Type B pancreatic cell (in vitro differentiated cells): ENCODE data around the gene CFAP300. TPM values are rescaled to one million over a fixed set of nuclear protein-coding genes. Genes with fewer than 3 reads are reported as not detected.

Experiments
- DNase-seq: peaks from one replicate; pipeline ENCODE4 v3.0.0; 2021; ENCODE audit warnings: mixed read lengths; ENCODE audit not compliant: unreplicated experiment; ENCODE audit errors: extremely low spot score
- H3K27ac Mint-ChIP-seq: 2 replicates; pipeline ENCODE4 v1.8.0; 2021; ENCODE audit warnings: mild to moderate bottlenecking, mixed read lengths
- H3K27me3 Mint-ChIP-seq: 2 replicates; pipeline ENCODE4 v1.8.0; 2021; ENCODE audit warnings: mixed read lengths
- H3K36me3 Mint-ChIP-seq: 2 replicates; pipeline ENCODE4 v1.8.0; 2021; ENCODE audit warnings: mixed read lengths
- H3K4me1 Mint-ChIP-seq: one replicate; pipeline ENCODE4 v1.8.0; 2021; ENCODE audit warnings: mixed read lengths; ENCODE audit not compliant: unreplicated experiment
- H3K4me3 Mint-ChIP-seq: 2 replicates; pipeline ENCODE4 v1.8.0; 2021; ENCODE audit warnings: mild to moderate bottlenecking, mixed read lengths
- H3K9me3 Mint-ChIP-seq: 2 replicates; pipeline ENCODE4 v1.8.0; 2021; ENCODE audit warnings: mixed read lengths
- total RNA-seq: library from RNA; stranded (reverse); gene quantifications from 2 replicates; pipeline ENCODE4 v1.2.1, GENCODE V29; 2021; ENCODE audit warnings: low replicate concordance
- TF ChIP-seq, protein P1 (sequence below): fragments of 200-600 bp; sonication (generic); conservative IDR thresholded peaks from 2 replicates; pipeline ENCODE4 v1.5.0; 2021; ENCODE audit warnings: antibody characterized with exemption, mild to moderate bottlenecking

Gene CFAP300
- total RNA-seq, 1 donor from 2014 or later = 4.1 TPM

DNA sequence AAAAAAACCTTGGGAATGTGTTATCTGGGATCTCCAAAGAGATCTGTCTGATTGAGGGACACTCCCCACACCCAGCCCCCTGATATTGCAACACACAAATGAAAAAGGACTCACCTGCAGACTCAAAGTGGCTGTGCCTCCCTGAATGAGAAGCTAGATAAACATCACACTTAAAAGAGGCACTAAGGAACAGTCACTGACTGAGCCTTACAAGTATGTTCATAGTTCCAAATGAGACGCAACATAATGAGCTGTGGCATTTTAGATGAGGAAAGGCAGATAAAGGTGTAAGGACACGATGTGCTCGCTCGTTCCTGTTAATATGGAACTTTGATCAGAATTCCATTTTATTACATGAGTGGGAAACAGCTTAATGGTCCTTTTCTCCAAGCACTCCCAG, 21.0 kb upstream of the CFAP300 start:
- H3K27me3 Mint-ChIP-seq = no peaks in the 10 kb centered on the region

DNA sequence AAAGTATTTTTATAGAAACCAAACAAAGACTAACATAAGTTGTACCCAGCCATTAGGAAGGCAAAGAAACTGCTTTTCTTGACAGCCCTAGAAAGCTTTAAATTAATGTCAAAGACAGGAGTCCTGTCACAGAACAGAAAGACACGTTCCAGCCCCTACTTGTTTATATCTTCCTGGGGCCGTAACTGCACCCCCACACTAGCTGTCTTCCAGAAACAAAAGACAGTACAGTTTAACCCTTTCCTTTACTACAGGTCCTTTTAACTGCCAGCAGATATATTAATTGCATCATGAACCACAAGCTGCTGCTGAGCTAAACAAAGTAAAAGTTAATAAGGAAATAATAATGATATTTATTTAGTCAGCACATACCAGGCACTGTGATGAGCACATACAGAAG, 20.3 kb upstream of the CFAP300 start:
- Mint-ChIP-seq H3K4me1 (peaks cover 6% of the 10 kb centered on the region), H3K27ac (no peak overlapping the region), H3K9me3 (no peaks in the 10 kb centered on the region), H3K27me3 (no peaks in the 10 kb centered on the region), H3K4me3 (no peak overlapping the region), H3K36me3 (no peaks in the 10 kb centered on the region)
- DNase-seq = no peak
- TF ChIP-seq, protein P1, sequence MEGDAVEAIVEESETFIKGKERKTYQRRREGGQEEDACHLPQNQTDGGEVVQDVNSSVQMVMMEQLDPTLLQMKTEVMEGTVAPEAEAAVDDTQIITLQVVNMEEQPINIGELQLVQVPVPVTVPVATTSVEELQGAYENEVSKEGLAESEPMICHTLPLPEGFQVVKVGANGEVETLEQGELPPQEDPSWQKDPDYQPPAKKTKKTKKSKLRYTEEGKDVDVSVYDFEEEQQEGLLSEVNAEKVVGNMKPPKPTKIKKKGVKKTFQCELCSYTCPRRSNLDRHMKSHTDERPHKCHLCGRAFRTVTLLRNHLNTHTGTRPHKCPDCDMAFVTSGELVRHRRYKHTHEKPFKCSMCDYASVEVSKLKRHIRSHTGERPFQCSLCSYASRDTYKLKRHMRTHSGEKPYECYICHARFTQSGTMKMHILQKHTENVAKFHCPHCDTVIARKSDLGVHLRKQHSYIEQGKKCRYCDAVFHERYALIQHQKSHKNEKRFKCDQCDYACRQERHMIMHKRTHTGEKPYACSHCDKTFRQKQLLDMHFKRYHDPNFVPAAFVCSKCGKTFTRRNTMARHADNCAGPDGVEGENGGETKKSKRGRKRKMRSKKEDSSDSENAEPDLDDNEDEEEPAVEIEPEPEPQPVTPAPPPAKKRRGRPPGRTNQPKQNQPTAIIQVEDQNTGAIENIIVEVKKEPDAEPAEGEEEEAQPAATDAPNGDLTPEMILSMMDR = no peak

More for the DNA sequence above, 21.0 kb upstream of the CFAP300 start:
- H3K9me3 Mint-ChIP-seq = no peaks in the 10 kb centered on the region
- no peak overlapping the region for H3K4me3 Mint-ChIP-seq
- TF ChIP-seq, protein P1 = no peak
- no peak overlapping the region for H3K27ac Mint-ChIP-seq
- H3K4me1 Mint-ChIP-seq = peaks cover 6% of the 10 kb centered on the region
- DNase-seq = no peak
- H3K36me3 Mint-ChIP-seq = no peaks in the 10 kb centered on the region

DNA sequence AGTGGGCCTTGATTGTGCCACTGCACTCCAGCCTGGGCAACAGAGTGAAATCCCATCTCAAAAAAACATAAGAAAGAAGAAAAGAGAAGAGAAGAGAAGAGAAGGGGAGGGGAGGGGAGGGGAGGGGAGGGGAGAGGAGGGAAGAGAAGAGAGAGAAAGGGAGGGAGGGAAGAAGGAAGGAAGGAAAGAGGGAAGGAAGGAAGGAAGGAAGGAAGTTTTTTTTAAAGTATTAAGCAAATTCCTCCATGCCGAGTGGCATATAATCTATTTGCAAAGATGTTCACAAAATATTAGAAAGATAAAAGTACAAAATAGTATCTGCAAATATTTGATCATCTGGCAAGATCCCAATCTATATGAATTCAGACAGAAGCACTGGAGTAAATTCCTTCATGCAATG, 10.5 kb upstream of the CFAP300 start:
- Mint-ChIP-seq H3K9me3 (no peaks in the 10 kb centered on the region), H3K27ac (no peak overlapping the region), H3K27me3 (no peaks in the 10 kb centered on the region), H3K36me3 (no peaks in the 10 kb centered on the region), H3K4me1 (no peaks in the 10 kb centered on the region), H3K4me3 (no peak overlapping the region)
- DNase-seq = no peak
- TF ChIP-seq, protein P1 = no peak

DNA sequence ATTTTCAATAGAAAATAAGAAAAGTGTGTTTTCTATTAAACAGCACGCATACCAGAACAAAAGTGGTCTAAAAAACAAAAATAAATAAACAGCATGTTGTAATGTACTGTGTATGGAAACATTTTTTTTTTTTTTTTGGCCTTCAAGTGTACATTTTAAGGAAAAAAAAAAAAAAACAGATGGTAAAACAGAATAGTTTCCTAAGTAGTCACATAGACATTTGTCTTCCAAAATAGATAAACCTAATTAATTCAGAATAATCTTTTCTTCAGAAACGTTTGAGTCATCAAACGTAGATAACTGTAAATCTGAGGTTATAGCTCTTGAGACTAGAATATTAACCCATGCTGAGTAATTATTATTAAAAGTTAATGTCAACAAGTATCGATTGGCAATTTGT, 396 bp upstream of the CFAP300 start:
- Mint-ChIP-seq H3K4me3 (peak overlapping the region; percentile 88), H3K27ac (no peak overlapping the region), H3K9me3 (no peaks in the 10 kb centered on the region), H3K4me1 (peaks cover 5% of the 10 kb centered on the region), H3K27me3 (no peaks in the 10 kb centered on the region), H3K36me3 (no peaks in the 10 kb centered on the region)
- no peak for DNase-seq
- TF ChIP-seq, protein P1 = no peak

DNA sequence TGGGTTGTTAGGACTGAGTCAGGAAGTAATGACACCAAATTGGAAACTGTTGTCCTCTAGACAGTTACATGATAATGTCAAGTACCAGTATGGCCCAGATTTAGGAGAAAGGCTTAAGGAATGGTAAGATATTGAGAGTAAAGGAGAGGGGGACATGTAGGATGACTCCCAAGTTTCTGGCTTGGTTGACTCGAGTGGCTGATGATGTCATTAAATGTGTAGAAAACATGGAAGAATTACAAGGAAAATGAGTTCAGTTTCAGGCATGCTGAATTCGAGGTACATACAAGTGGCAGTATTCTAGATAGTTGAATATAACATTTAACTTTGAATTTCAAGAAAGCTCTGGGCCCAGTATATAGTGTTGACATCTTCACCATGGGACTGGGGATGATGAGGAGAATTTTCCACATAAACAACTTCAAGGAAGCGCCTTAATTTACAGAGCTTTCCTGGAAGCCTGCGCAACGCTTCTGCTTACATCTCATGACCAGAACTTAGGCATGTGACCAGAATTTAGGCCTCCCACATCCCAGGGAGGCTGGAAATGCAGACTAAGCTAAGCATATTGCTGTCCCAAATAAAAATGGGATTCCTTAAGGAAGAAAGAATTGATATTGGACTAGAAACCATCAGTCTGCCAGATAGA, 3.8 kb downstream of the CFAP300 start:
- TF ChIP-seq, protein P1 = no peak
- no peak for DNase-seq
- no peak overlapping the region for H3K4me3 Mint-ChIP-seq
- no peaks in the 10 kb centered on the region for H3K36me3 Mint-ChIP-seq
- no peaks in the 10 kb centered on the region for H3K27me3 Mint-ChIP-seq
- no peaks in the 10 kb centered on the region for H3K9me3 Mint-ChIP-seq
- H3K27ac Mint-ChIP-seq = no peak overlapping the region
- peaks cover 5% of the 10 kb centered on the region for H3K4me1 Mint-ChIP-seq
